ENCODE results near the gene MUC4.
"Not testable (repeated sequence)": the region's sequence is repeated elsewhere in the genome, so short reads cannot be mapped to it uniquely, and the experiment has no call there.

Gene MUC4

DNA sequence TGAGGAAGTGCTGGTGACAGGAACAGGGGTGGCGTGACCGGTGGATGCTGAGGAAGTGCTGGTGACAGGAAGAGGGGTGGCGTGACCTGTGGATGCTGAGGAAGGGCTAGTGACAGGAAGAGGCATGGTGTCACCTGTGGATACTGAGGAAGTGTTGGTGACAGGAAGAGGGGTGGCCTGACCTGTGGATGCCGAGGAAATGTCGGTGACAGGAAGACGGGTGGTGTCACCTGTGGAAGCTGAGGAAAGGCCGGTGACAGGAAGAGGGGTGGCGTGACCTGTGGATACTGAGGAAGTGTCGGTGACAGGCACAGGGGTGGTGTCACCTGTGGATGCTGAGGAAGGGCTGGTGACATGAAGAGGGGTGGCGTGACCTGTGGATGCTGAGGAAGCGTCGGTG lies 30.5 kb downstream of the MUC4 start:
- DNase-seq, result not testable (repeated sequence)

- no peak for DNase-seq
Observed at GRCh38 chr3:195777975-195778374, 33.8 kb downstream of the MUC4 start.

DNA sequence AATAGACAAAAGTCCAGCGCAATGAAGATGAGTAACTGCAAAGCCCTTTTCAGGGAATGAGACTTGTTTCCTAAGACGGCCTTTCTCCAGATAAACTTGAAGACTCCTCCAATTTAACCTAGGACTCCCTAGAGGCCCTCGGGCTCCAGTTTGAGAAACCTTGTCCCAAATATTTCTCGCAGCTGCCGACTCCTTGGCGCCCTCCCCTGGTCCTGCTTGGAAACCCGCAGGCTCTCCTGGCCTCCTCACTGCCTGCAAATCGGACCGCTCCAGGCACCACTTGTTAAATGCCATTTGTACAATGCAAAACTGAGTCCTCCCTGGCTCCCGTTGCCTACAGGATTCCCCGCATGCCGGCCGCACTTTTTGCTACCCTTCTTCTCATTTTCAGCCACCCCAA lies 36.8 kb downstream of the MUC4 start:
- DNase-seq, result no peak

DNA sequence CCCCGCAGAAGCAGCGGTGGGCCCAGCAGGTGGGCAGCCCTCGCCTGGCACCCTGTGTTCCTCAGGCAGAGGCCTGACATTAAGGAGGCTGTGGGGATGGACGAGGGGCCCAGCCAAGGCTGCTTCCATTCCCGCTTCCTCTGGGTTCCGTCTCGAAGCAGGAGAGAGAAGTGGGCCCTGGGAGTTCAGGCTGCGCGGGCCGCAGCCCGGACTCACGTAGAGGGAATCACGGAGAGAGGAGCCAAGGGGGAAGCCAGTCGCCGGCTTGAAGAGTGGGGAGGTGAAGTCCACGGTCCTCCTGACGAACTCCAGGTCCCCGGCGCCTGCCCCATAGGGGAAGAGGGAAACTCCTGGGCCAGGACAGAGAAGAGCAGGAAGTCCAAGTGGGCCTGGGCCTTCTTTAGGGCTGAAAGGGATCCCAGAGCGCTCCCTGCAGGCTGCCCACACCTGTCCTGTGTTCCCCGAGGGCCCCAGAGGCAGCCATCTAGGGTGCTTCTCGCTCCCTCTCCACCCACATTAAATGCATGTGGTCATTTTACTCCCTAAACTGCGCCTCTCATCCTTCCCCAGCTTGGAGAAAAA lies 37.7 kb downstream of the MUC4 start:
- DNase-seq, result no peak

- DNase-seq, result no peak
Observed at GRCh38 chr3:195771646-195772300, 40.0 kb downstream of the MUC4 start.

DNA sequence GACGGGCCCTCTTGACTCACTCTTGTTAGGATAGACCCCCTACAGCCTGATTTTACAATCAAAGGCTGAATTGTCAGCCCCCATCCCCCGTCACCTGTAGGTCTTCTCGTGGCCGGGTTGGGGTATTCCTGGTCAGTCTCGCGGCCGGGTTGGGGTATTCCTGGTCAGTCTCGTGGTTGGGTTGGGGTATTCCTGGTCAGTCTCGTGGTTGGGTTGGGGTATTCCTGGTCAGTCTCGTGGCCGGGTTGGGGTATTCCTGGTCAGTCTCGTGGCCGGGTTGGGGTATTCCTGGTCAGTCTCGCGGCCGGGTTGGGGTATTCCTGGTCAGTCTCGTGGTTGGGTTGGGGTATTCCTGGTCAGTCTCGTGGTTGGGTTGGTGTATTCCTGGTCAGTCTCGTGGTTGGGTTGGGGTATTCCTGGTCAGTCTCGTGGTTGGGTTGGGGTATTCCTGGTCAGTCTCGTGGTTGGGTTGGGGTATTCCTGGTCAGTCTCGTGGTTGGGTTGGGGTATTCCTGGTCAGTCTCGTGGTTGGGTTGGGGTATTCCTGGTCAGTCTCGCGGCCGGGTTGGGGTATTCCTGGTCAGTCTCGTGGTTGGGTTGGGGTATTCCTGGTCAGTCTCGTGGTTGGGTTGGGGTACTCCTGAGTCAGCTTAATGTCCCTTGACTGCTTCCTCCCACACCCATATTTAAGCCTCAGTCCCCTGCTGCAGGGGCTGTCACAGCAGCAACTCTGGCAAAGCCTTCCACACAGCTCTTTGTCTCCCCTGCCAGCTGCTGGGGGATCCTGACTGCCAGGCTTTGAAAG lies 40.7 kb downstream of the MUC4 start:
- not testable (repeated sequence) for DNase-seq

DNA sequence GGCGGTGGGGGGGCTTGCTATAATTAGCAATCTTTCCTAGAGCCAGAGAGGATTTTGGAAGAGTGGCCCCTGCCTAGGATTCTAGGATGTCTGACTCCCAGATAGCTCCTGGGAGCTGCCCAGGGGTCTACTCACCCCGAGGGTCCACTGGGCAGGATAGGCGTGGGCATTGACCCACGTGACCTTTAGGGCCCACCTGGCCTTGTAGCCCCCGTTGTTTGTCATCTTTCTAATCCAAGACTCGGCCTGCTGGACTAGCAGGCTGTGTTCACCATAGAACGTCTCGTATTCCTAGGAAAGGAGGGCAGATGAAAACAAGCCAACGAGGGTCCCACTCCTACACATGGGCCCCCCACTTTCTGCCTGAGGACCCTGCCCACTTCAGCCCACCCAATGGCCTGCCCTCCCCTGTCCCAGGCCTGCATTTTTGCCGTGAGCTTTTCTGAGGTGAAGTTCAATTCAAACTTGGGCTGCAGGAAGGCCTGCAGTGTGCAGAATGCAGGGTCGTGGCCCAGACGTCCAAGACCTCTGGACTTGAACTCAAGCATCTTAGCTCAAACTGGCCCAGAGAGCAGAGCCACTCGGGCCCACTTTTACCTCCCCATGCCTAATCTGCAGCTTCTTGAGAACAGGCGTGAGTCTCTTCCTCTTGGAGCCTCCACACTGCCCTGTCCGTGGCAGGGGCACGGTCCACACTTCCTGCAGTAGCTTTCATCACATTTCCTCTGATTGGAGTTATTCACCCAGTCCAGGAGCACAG lies 41.5 kb downstream of the MUC4 start:
- no peak for DNase-seq

GRCh38 chr3:195769551-195769950 lies 42.2 kb downstream of the MUC4 start:
- no peak for DNase-seq

DNA sequence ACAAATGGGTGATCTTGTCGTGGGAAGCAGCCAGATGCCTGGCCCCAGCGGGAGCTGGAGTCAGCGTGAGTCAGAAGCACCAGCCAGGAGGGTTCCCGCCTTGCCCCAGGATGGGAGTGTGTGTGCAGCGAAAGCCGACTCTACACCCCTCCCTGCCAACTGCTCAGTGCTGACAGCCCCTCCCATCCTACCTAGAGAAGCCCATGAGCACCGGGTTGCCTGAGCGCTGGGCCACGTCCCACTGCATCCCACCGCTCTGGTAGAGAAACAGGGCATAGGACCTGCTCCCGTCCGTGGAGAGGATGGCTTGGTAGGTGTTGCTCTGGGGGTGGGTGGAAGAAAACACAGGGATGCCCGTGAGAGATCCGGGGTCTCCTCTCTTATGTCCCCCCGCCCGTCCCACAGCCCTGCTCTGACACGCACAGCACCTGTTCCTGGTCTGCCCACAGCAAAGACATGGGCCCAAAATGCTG lies 42.9 kb downstream of the MUC4 start:
- DNase-seq, result no peak

- no peak for DNase-seq
Observed at GRCh38 chr3:195768414-195768813, 43.3 kb downstream of the MUC4 start.

DNA sequence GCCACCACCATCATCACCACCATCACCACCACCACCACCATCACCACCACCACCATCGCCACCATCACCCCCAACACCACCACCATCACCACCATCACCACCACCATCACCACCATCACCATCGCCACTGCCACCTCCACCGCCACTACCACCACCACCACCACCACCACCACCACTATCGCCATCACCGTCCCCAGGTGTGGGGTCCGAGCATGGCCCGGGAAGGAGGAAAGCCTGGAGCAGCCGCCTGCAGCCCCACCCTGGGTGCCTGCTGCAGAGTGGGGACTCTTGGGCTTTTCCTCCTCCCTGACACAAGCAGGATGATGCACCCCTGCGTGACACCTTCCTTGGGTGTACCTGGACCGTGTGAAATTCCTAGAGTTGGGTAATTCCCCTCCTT lies 43.9 kb downstream of the MUC4 start:
- DNase-seq, result no peak

DNA sequence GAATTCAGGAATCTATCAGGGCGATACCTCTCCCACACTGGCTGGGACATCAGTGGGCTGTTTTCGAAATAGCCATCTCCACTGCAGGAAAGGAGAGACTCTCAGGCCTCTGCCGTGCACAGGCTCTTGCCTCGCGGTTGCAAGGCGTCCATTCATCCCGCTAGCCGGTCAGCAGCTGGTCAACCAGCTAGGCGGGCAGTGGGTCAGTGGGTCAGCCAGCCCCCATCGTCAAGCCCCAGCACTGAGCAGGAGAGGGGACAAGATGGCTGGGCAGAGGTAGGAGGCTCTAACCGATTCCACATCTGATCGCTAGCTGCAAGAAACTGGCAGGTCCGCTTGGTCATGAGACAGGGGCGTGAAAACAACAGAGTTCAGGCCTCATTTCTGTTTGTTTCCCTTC lies 45.1 kb downstream of the MUC4 start:
- no peak for DNase-seq

DNA sequence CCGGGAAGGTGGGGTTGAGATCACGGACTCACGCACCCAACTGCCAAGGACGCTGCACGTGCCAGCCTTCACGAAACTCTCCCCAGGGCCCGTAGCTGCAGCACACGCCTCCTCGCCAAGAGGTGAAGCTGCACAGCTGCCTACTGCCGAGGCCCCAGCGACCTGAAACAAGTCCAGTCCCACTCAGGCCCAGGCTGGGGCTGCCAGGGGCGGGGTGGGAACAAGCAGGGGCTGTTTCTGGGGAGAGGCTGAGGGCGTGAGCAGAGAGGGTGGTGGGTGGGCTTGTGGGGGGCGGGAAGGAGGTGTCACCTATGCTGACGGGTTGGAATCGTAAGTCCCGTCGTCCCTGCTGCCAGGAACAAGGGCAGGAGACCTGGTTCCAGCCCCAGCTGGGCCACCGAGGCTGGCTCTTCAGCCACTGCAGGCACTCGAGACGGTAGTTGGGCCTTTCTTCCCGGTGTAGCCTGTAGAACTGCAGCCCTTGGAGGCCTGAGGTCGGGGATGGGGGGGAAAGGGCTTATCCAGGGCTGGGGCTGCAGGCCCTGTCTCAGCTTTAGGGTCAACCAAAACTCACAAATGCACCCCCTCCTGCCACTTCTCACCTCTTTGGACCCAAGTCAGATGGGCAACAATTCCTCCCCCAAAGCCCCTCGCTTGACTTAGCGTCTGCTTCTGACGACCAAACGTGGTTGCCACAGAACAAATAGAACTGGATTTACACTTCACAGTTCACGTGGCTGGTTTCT lies 46.6 kb downstream of the MUC4 start:
- no peak for DNase-seq

- no peak for DNase-seq
Observed at GRCh38 chr3:195763843-195764825, 47.6 kb downstream of the MUC4 start.

DNA sequence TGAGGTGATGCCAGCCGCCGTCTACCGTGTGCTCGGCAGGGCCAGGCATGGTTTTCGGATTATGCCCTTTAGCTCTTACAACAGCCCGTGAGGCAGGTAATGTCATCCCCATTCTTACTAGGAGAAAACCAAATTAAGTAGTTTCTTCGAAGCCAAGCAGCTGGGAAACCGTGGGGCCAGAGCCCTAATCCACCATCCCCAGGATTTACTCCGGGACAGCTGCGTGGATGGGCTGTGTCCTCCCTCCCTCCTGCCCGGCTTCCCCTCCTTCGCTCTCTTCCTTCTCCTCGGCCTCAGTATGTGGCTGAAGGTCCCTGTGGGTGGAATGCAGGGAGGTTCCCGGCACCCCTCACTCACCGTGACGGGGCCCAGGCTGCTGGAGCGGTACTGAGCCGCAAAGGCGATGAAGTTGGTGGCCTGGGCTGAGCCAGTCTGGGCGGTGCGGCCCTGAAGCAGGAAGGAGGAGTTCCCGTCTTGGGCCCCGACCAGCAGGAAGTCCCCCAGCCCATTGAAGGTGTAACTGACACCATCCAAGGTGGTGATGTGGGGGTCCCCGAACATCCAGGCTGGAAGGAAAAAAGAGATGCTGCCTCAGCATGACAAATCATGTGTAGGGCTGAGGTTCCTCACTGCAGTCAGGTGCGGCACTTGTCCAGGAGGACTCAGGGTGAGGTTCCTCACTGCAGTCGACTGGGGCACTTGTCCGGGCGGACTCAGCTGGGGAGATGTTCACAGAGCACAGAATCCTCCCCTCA lies 48.5 kb downstream of the MUC4 start:
- no peak for DNase-seq

GRCh38 chr3:195762611-195763010 lies 49.1 kb downstream of the MUC4 start:
- no peak for DNase-seq

- no peak for DNase-seq
Observed at GRCh38 chr3:195762249-195762585, 49.5 kb downstream of the MUC4 start.

DNA sequence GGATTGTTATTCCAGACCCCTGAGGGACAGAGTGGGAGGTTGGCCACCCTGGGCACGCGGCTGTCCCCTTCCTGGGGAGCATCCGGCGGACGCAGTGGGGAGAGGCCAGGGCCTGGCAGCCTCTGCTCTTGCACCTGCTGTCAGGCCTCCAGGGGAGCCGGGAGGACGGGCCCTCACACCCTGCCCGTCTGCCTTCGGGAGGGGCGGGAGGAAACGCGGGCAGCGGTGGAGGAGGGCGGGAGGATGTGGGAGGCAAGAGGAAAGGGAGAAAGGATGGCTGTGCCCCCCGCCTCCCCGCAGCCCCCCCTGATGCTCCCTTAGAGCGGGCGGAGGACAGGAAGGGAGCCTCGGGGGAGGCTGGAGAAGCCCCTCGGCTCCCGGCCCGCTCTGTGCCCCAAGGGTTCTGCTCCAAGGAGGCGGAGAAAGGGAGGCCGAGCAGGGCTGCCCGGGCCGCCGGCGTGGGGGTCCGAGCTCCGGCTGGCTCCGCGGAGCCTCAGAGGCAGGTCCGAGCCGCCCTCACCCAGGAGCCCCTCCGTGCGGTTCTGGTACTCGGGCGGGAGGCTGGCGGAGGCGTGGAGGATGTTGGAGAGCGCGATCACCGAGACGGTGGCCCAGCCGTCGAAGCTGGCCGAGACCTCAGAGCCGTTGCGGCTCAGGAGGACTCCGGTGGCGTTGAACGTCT lies 50.0 kb downstream of the MUC4 start:
- no peak for DNase-seq

- no peak for DNase-seq
Observed at GRCh38 chr3:195761123-195761566, 50.6 kb downstream of the MUC4 start.

Measured in GF-D8 (cell line).